Activated T-cell treated with anti-CD3 and anti-CD28 coated beads, Interleukin-2, amount 50 U/mL, for 1 hour (primary cell): ENCODE data around the gene FLNB.

ENCODE experiments used
- DNase-seq: peaks from one replicate; pipeline ENCODE4 v3.0.0-alpha.2; 2020

Gene FLNB

GRCh38 chr3:58084788-58085543 is 76.7 kb downstream of the FLNB start:
- DNase-seq: no peak

GRCh38 chr3:58085616-58086015 is 77.4 kb downstream of the FLNB start:
- no peak for DNase-seq

GRCh38 chr3:58088501-58088900 is 80.3 kb downstream of the FLNB start:
- DNase-seq: no peak

DNA sequence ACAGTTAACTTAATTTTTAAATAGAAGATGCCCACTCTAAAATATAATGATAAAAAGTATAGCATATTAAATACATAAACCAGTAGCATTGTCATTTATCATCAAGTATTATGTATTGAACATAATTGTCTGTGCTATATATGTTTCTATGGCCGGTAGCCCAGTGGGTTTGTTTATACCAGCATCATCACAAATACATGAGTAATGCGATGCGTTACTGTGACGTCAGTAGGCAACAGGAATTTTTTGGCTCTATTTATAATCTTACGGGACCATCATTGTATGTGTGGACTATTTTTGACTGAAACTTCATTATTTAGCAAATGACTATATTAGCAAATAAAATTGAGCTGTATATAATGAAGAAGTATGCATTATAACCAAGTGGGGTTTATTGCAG is 82.1 kb downstream of the FLNB start:
- no peak for DNase-seq

DNA sequence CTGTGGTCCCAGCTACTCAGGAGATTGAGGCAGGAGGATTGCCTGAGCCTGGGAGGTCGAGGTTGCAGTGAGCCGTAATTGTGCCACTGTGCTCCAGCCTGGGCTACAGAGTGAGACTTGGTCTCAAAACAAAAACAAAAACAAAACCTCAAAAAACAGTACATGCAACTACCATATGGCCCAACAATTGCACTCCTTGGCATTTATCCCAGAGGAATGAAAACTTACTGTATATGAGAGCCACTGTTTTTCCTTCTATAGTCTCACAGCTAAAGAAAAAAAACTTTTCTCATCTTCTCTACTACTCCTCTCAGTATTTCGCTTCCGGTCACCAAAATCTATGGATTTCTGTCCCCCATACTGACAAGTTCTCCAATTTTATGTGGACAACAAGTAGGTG is 84.3 kb downstream of the FLNB start:
- DNase-seq: no peak

DNA sequence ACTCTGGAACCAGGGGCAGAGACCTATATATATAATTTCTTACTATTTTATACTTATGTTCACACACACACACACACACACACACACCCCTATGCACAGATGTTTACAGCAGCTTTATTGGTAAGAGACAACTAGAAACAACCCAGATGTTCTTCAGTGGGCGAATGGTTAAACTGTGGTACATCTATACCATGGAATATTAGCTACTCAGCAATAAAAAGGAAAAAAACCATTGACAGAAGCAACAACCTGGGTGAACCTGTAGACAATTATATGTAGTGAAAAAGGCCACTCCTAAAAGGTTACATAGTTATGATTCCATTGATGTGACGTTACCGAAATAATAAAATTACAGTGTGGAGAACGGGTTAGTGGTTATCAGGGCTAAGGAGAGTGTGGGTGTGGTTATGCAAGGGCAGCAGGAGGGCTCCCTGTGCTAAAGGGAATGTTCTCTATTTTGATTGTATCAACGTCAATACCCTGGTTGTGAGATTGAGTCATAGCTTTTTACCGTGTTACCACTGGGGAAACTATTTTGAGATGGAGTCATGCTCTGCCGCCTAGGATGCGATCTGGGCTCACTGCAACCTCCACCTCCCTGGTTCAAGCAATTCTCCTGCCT is 85.5 kb downstream of the FLNB start:
- DNase-seq: no peak

DNA sequence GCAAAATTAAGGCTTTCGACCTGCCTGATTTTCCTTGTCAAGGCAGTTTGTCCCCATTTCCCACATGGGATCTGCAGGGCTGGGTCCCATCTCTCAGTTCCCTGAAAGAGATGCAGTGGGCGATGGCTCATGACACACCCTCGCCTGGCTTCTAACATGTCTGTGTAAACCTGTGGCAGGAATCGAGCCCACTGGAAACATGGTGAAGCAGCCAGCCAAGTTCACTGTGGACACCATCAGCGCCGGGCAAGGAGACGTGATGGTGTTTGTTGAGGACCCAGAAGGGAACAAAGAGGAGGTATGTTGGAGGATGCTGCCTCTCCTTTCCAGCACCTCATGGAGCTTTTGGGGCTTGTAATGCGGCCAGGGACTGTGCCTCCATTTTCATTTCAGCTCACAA is 86.4 kb downstream of the FLNB start:
- DNase-seq: no peak

DNA sequence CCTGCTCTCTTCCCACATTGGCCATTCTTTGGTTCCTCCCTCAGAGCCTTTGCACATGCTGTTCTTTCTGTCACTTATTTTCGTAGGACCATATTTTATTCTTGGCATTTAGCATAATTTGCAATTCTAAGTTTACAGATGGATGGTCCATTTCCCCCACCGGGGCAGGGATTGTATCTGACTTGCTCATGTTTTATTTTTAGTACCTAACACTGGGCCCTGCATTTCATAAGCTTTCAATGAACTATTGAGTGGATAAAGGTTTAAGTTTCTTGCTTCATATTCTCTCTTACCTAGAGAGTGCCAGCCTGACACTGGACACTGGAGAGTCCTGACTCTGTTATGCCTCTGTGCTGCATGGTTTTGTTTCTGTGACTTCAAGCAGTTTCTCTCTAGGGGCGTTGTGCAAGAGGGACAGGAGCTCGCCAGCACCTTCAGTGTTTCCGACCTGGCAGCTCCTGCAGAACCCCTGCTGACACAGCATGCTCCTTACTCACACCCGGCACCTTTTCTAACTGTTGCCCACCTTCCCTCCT is 87.4 kb downstream of the FLNB start:
- DNase-seq: no peak

GRCh38 chr3:58098531-58098930 is 90.3 kb downstream of the FLNB start:
- DNase-seq: no peak

- no peak for DNase-seq
Measured at GRCh38 chr3:58099865-58100264, 91.6 kb downstream of the FLNB start.

- DNase-seq: no peak
Measured at GRCh38 chr3:58101499-58102389, 93.5 kb downstream of the FLNB start.

GRCh38 chr3:58102390-58102750 is 94.1 kb downstream of the FLNB start:
- no peak for DNase-seq

DNA sequence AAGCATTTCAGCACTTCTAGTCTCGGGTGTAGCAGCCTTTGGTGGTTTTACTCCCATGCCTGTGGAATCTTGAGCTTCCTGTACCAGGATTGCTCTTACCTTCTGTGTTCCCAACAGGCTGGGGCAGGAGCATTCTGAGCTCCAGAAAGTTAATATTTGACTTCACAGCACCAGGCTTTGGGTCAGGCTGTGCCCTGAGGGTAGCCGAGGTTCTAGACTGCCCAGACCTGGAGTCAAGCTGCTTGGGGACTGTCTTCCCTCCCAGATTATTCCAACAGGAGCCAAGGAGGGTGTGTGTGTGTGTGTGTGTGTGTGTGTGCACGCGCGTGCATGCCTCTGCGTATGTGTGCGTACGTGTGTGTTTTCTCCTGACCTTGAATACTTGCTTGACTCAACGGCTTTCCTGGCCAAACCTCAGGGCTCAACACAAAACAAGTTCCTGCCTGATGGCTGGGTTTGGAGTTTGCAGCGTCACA is 94.8 kb downstream of the FLNB start:
- DNase-seq: no peak

- DNase-seq: no peak
Measured at GRCh38 chr3:58104151-58104550, 95.9 kb downstream of the FLNB start.

- no peak for DNase-seq
Measured at GRCh38 chr3:58104712-58105111, 96.5 kb downstream of the FLNB start.

DNA sequence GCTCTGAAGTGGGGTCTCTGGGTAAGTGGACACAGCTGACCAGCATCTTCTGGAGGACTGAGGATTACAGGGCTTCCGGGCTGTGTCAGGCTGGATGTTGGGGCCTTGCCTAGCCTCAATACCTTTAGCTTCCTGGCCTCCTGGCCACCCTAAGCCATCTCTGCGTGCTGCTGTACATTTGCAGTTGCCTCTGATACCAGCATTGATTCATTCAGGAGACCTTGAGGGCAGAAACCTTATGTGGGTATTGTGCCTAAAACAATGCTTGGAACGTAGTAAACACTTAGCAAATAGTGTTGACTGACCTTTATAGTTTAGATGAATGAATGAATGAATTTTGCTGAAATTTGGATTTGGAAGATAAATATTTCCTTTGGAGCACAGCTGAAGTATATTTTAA is 97.0 kb downstream of the FLNB start:
- DNase-seq: no peak

- no peak for DNase-seq
Measured at GRCh38 chr3:58106061-58106460, 97.8 kb downstream of the FLNB start.

- DNase-seq: no peak
Measured at GRCh38 chr3:58106640-58107039, 98.4 kb downstream of the FLNB start.

- no peak for DNase-seq
Measured at GRCh38 chr3:58107597-58107996, 99.4 kb downstream of the FLNB start.

DNA sequence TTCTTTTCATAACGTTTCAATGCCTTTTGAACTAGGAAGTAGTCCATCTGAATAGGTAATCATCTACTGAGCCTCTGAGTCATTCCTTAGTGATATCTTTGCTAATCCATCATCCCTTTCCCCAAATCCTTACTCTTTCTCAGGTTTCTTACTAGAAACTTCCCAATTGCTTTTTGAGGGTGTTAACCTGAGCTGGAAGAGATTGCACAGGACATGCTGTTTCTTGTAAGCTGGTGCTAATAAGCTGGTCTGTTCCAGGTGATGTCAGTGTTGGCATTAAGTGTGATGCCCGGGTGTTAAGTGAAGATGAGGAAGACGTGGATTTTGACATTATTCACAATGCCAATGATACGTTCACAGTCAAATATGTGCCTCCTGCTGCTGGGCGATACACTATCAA is 101.5 kb downstream of the FLNB start:
- no peak for DNase-seq

DNA sequence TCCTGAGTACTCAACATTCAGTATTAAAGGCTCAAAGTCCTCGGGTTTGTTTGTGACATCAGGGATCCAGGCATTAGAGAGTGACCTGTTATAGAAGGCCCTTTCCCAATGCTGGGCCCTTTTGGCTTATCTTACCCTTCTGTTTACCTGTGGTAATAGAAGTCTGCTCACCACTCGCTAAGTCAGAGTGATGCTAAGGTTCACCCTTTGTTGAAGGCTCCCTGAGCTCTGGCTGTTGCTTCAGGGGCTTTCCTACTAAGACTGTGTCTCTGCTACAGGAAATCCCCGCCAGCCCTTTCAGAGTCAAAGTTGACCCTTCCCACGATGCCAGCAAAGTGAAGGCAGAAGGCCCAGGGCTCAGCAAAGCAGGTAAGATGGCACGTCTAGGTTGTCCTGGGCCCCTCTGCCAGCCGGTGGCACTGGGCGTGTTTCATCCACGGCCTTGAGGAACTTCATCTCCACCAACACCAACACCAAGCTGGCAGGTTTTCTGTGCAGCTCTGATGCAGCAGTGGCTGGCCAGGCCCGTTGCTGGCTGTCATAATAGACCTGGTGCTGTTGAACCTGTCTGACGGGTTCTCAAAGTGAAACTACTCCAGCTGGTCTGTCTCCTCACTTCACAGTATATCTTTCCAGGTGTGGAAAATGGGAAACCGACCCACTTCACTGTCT is 103.4 kb downstream of the FLNB start:
- no peak for DNase-seq

- DNase-seq: no peak
Measured at GRCh38 chr3:58112185-58112535, 103.9 kb downstream of the FLNB start.

GRCh38 chr3:58115175-58115574 is 107.0 kb downstream of the FLNB start:
- no peak for DNase-seq
